ENCODE results near the gene CDKN2B-AS1. TPM values are rescaled to one million over a fixed set of nuclear protein-coding genes. Genes with fewer than 3 reads are reported as not detected.
A peak's percentile ranks its signal among the peaks of the same experiment; 100 is the strongest.
"Not testable (repeated sequence)": the region's sequence is repeated elsewhere in the genome, so short reads cannot be mapped to it uniquely, and the experiment has no call there.

CDKN2B-AS1 gene
- total RNA-seq, 8 experiments from 2014 or later, result 2.1 to 12.2 (median 3.9) TPM

- ATAC-seq (replicated peaks in 6 of 8); in situ Hi-C loops (cut with MboI; ENCODE audit: low pct_unique_long_range_greater_than_20kb in 2 of 9, low sequenced_read_pairs in 9 of 9, unreplicated experiment in 9 of 9); H3K27ac ChIP-seq; H3K4me1 ChIP-seq (replicated peaks in 1 of 2); H3K4me3 ChIP-seq: not testable (repeated sequence)
- WGBS, 10 experiments, result 82 to 100% (median 95%) methylated on average over 2 to 6 of the region's 6 CpGs; no CpG with 5 or more reads in 1 of the 10 experiments
These were observed 63.4 kb downstream of the CDKN2B-AS1 start for GRCh38 chr9:22057972-22058371.

- Histone ChIP-seq H3K27ac (no peak overlapping the region), H3K4me1 (replicated peaks in 1 of 2) (no peaks in the 10 kb centered on the region), H3K4me3 (no peak overlapping the region)
- ATAC-seq (replicated peaks in 6 of 8), result no peak
- WGBS, 10 experiments, result 0 to 93% (median 85%) methylated on average over 1 to 4 of the region's 4 CpGs; no CpG with 5 or more reads in 4 of the 10 experiments
- in situ Hi-C loops (cut with MboI; ENCODE audit: low pct_unique_long_range_greater_than_20kb in 2 of 9, low sequenced_read_pairs in 9 of 9, unreplicated experiment in 9 of 9), result no loop called here
These were observed 66.3 kb downstream of the CDKN2B-AS1 start for GRCh38 chr9:22060831-22061383.

GRCh38 chr9:22064957-22065356 is 70.4 kb downstream of the CDKN2B-AS1 start:
- in situ Hi-C loops (cut with MboI; ENCODE audit: low pct_unique_long_range_greater_than_20kb in 2 of 9, low sequenced_read_pairs in 9 of 9, unreplicated experiment in 9 of 9), result no loop called here
- no peak for ATAC-seq (replicated peaks in 6 of 8)
- Histone ChIP-seq H3K4me1 (replicated peaks in 1 of 2) (no peaks in the 10 kb centered on the region), H3K27ac (no peak overlapping the region), H3K4me3 (no peak overlapping the region)
- WGBS, 10 experiments, result 67 to 100% (median 86%) methylated on average over 1 to 2 of the region's 2 CpGs; no CpG with 5 or more reads in 4 of the 10 experiments

GRCh38 chr9:22065431-22066200 is 71.0 kb downstream of the CDKN2B-AS1 start:
- Histone ChIP-seq H3K4me1 (replicated peaks in 1 of 2) (no peaks in the 10 kb centered on the region), H3K4me3 (no peak overlapping the region), H3K27ac (no peak overlapping the region)
- peak in 5 of 8 experiments; percentile 22 to 92 (median 61) for ATAC-seq (replicated peaks in 6 of 8)
- in situ Hi-C loops (cut with MboI; ENCODE audit: low pct_unique_long_range_greater_than_20kb in 2 of 9, low sequenced_read_pairs in 9 of 9, unreplicated experiment in 9 of 9), result no loop called here
- WGBS, 10 experiments, result 49 to 100% (median 67%) methylated on average over 1 to 4 of the region's 4 CpGs

- in situ Hi-C loops (cut with MboI; ENCODE audit: low pct_unique_long_range_greater_than_20kb in 2 of 9, low sequenced_read_pairs in 9 of 9, unreplicated experiment in 9 of 9), result no loop called here
- WGBS, 10 experiments, result 50 to 100% (median 85%) methylated on average over 1 to 4 of the region's 4 CpGs; no CpG with 5 or more reads in 4 of the 10 experiments
- no peak for ATAC-seq (replicated peaks in 6 of 8)
- Histone ChIP-seq H3K27ac (no peak overlapping the region), H3K4me3 (no peak overlapping the region), H3K4me1 (replicated peaks in 1 of 2) (no peaks in the 10 kb centered on the region)
These were observed 72.6 kb downstream of the CDKN2B-AS1 start for GRCh38 chr9:22067196-22067595.

GRCh38 chr9:22068369-22068768 is 73.8 kb downstream of the CDKN2B-AS1 start:
- Histone ChIP-seq H3K4me1 (replicated peaks in 1 of 2) (no peaks in the 10 kb centered on the region), H3K27ac (no peak overlapping the region), H3K4me3 (no peak overlapping the region)
- ATAC-seq (replicated peaks in 6 of 8), result no peak
- in situ Hi-C loops (cut with MboI; ENCODE audit: low pct_unique_long_range_greater_than_20kb in 2 of 9, low sequenced_read_pairs in 9 of 9, unreplicated experiment in 9 of 9), result no loop called here
- 74 to 100% (median 84%) methylated on average over 3 to 8 of the region's 8 CpGs for WGBS, 10 experiments

GRCh38 chr9:22073349-22073748 is 78.8 kb downstream of the CDKN2B-AS1 start:
- no peak overlapping the region for H3K4me3 ChIP-seq
- ATAC-seq (replicated peaks in 6 of 8), result no peak
- no peak overlapping the region for H3K27ac ChIP-seq
- WGBS, 10 experiments, result 13 to 83% (median 57%) methylated on average over 1 of the region's 1 CpG; no CpG with 5 or more reads in 3 of the 10 experiments
- H3K4me1 ChIP-seq (replicated peaks in 1 of 2), result no peaks in the 10 kb centered on the region
- in situ Hi-C loops (cut with MboI; ENCODE audit: low pct_unique_long_range_greater_than_20kb in 2 of 9, low sequenced_read_pairs in 9 of 9, unreplicated experiment in 9 of 9), result no loop called here

GRCh38 chr9:22078081-22078480 is 83.5 kb downstream of the CDKN2B-AS1 start:
- Histone ChIP-seq H3K27ac (no peak overlapping the region), H3K4me3 (no peak overlapping the region), H3K4me1 (replicated peaks in 1 of 2) (no peaks in the 10 kb centered on the region)
- in situ Hi-C loops (cut with MboI; ENCODE audit: low pct_unique_long_range_greater_than_20kb in 2 of 9, low sequenced_read_pairs in 9 of 9, unreplicated experiment in 9 of 9), result no loop called here
- no peak for ATAC-seq (replicated peaks in 6 of 8)
- WGBS, 10 experiments, result 78 to 95% (median 89%) methylated on average over 1 to 3 of the region's 3 CpGs

GRCh38 chr9:22079873-22080341 is 85.3 kb downstream of the CDKN2B-AS1 start:
- peak in 3 of 8 experiments; percentile 25 to 93 (median 84) for ATAC-seq (replicated peaks in 6 of 8)
- in situ Hi-C loops (cut with MboI; ENCODE audit: low pct_unique_long_range_greater_than_20kb in 2 of 9, low sequenced_read_pairs in 9 of 9, unreplicated experiment in 9 of 9), result no loop called here
- Histone ChIP-seq H3K4me1 (replicated peaks in 1 of 2) (no peaks in the 10 kb centered on the region), H3K4me3 (no peak overlapping the region), H3K27ac (no peak overlapping the region)
- 27 to 100% (median 75%) methylated on average over 1 to 4 of the region's 4 CpGs; no CpG with 5 or more reads in 2 of the 10 experiments for WGBS, 10 experiments

- WGBS, 10 experiments, result 0 to 86% (median 60%) methylated on average over 1 to 2 of the region's 2 CpGs; no CpG with 5 or more reads in 3 of the 10 experiments
- in situ Hi-C loops (cut with MboI; ENCODE audit: low pct_unique_long_range_greater_than_20kb in 2 of 9, low sequenced_read_pairs in 9 of 9, unreplicated experiment in 9 of 9), result no loop called here
These were observed 89.9 kb downstream of the CDKN2B-AS1 start for GRCh38 chr9:22084336-22085035.

GRCh38 chr9:22088053-22088716 is 93.6 kb downstream of the CDKN2B-AS1 start:
- peak in 1 of 8 experiments; percentile 43 for ATAC-seq (replicated peaks in 6 of 8)
- H3K27ac ChIP-seq, result no peak overlapping the region
- H3K4me3 ChIP-seq, result no peak overlapping the region
- H3K4me1 ChIP-seq (replicated peaks in 1 of 2), result no peaks in the 10 kb centered on the region
- in situ Hi-C loops (cut with MboI; ENCODE audit: low pct_unique_long_range_greater_than_20kb in 2 of 9, low sequenced_read_pairs in 9 of 9, unreplicated experiment in 9 of 9), result no loop called here
- 0 to 100% (median 78%) methylated on average over 1 to 5 of the region's 5 CpGs; no CpG with 5 or more reads in 2 of the 10 experiments for WGBS, 10 experiments

More at GRCh38 chr9:22084336-22085035, 89.9 kb downstream of the CDKN2B-AS1 start:
- Histone ChIP-seq H3K4me1 (replicated peaks in 1 of 2) (no peaks in the 10 kb centered on the region), H3K4me3 (no peak overlapping the region), H3K27ac (no peak overlapping the region)
- peak; percentile 41 to 88 (median 68) for ATAC-seq (replicated peaks in 6 of 8)

- H3K4me3 ChIP-seq, result no peak overlapping the region
- H3K27ac ChIP-seq, result no peak overlapping the region
- in situ Hi-C loops (cut with MboI; ENCODE audit: low pct_unique_long_range_greater_than_20kb in 2 of 9, low sequenced_read_pairs in 9 of 9, unreplicated experiment in 9 of 9), result no loop called here
- no peaks in the 10 kb centered on the region for H3K4me1 ChIP-seq (replicated peaks in 1 of 2)
- WGBS, 10 experiments, result 40 to 100% (median 72%) methylated on average over 1 of the region's 1 CpG; no CpG with 5 or more reads in 2 of the 10 experiments
- peak in 1 of 8 experiments; percentile 46 for ATAC-seq (replicated peaks in 6 of 8)
These were observed 94.1 kb downstream of the CDKN2B-AS1 start for GRCh38 chr9:22088717-22089061.

All from motor neuron (in vitro differentiated cells).